ENCODE data around the gene FCAMR. TPM values are rescaled to one million over a fixed set of nuclear protein-coding genes. Genes with fewer than 3 reads are reported as not detected.

The FCAMR gene, protein sequence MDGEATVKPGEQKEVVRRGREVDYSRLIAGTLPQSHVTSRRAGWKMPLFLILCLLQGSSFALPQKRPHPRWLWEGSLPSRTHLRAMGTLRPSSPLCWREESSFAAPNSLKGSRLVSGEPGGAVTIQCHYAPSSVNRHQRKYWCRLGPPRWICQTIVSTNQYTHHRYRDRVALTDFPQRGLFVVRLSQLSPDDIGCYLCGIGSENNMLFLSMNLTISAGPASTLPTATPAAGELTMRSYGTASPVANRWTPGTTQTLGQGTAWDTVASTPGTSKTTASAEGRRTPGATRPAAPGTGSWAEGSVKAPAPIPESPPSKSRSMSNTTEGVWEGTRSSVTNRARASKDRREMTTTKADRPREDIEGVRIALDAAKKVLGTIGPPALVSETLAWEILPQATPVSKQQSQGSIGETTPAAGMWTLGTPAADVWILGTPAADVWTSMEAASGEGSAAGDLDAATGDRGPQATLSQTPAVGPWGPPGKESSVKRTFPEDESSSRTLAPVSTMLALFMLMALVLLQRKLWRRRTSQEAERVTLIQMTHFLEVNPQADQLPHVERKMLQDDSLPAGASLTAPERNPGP
- not detected for total RNA-seq
- long read RNA-seq = 0 reads

DNA sequence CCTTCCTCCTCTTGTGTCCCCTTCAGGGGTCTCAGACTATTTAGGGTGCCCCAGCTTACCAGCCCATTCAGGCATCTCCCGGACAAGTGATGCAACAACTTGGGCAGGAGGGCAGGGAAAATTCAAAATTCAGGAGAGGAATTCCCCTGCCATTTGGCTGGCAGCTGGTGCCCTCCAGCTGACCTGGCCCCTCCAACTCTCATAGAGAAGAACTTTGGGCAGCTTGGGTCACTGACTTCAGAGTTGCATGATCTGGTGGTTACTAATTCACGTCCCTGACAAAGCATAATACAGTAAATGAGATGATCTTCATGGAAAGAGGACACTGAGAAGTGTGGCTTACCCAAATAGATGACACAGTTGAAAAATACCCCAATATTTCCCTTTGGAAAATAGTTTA is at the start of gene FCAMR:
TSS of gene FCAMR (minus strand) at position 15 of the 400 bp plus-strand sequence. CDS start 335 bp downstream, outside the sequence.
- ATAC-seq (no peak), DNase-seq (no peak)
- intact Hi-C loops (cut with micrococcal nuclease) = no loop called here

DNA sequence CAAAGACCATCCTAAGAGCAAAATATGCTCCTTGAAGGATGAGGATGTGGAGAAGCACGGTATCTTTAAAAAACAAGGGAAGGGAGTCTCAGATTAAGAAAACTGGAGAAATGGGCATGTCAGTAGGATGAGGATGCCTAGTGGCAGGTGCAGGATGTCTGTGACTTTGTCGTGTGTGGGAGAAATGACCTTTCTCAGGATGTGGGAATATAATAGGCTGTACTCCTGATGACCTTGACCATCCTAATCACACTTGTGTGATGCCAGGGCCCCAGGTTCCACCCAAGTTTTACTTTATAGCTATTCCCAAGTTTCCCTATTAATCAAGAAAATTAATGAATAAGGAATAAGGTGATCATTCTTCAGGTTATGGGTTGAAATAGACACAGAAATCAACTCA is 49.4 kb upstream of the FCAMR start:
- ATAC-seq (no peak), DNase-seq (no peak)
- intact Hi-C loops (cut with micrococcal nuclease) = no loop called here

DNA sequence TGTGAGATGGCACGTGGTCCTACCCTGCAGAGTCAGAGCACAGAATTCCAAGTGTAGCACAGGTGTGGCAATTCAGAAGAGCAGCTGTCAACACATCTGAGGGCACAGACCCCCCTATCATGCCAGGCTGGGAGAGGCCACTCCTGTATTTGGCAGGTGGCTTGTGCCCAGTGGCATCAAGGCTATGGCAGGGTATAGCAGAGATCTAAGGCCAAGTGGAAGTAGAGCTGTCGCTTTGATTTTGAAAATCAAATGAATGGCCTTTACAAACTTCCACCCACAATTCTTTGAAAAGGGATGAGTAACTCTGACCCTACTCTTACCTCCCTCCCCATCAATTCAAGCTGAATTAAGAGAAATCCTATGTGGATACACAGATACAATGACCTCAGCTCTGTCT is 48.9 kb upstream of the FCAMR start:
- intact Hi-C loops (cut with micrococcal nuclease) = no loop called here
- no peak for ATAC-seq
- no peak for DNase-seq

DNA sequence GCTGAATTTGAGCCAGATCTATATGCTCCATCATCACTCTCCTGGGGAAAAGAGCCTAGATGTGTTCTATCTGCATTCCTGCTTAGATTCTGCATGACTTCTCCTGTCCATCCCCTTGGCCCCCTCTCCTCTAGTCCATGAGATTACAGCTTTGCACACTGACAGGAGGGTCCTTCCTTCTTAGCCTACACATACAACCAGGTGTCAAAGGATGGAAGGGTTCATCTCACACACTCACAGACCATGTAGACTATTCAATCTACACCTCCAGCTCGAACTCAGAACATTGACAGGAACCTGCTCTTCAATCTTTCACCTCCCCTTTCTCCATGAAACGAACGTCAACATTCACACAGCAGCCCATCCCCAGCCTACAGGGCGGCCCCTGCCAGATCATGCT is 48.4 kb upstream of the FCAMR start:
- ATAC-seq (no peak), DNase-seq (no peak)
- intact Hi-C loops (cut with micrococcal nuclease) = no loop called here

DNA sequence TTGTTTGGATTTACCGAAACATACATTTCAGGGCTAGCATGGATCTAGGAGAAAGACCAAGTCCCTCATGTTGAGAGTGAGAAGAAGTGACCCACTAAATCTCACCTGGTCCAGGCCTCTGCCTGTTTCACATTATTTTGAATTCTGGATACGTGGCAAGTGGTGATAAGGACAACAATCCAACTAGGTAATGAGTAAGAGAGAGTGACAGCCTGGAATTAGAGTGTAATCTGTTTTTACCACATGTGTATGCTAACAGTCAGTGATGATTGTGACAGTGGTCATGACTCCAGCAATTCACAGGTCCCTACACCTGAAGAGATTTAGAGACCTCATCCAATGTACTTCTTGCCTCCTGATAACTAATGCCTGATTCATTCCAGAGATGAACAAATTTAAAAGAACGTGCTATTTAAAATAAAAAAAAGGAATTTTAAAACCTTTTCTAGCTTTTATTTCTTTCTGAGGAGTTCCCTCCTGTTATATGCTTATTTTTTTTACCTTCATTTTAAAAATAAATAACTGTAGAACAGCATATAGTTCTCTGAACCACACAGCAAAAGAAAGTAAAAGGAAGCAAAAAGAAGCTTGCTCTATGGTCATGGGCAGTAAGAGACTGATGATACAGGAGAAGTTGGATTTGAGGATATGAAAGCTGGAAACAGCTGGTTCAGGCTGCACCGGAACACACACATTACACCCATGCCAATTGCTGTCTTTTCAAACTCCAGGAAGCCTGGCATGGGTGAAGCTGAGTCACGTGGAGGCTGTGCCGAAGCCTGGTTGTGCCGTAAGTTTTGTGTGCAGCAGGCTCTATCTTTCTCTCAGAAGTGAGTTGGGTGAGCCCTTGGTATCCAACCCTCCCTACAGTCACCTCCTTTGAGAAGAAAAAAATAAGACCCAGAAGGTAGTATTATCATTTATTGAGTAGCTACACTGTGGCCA is 47.6 kb upstream of the FCAMR start:
- DNase-seq = no peak

DNA sequence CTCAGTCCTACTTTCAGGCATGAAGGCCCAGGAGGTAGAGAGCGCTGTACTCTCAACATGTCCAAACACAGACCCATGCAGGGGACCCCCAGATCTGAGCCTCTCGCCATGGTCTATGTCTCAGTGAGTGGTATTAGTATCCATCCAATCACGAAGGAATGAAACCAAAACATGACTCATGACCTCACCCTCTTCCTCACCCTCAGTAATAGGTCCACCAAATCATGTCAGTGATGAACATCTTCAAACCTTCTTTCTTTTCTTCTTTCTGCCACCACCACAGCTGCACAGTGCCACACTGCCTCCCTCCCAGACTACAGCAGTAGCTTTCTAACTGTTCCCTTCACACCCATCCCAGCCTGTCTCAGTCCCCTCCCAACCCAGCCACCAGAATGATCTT is 45.5 kb upstream of the FCAMR start:
- intact Hi-C loops (cut with micrococcal nuclease) = no loop called here
- DNase-seq (no peak), ATAC-seq (no peak)

More for the DNA sequence above, 47.6 kb upstream of the FCAMR start:
- ATAC-seq = peak; percentile 61
- intact Hi-C loops (cut with micrococcal nuclease) = no loop called here

DNA sequence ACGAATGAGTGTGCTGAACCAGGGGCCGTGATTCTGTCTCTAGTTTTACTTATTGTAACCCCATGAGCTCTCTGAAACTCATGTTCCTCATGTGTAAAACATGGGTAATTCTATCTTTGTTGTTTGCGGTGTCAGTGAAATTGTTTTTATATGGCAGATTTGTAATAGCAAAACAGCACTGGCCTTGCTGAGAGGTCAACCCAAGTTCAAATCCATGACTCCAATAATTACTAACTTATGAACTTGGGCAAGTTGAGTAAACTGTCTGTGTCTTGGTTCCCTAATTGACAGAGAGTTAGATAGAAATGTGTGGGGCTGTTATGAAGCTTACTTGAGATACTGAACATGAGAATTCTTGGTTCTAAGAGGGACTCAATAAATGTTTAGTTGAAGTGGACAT is 44.5 kb upstream of the FCAMR start:
- ATAC-seq = no peak
- no peak for DNase-seq
- intact Hi-C loops (cut with micrococcal nuclease) = no loop called here

DNA sequence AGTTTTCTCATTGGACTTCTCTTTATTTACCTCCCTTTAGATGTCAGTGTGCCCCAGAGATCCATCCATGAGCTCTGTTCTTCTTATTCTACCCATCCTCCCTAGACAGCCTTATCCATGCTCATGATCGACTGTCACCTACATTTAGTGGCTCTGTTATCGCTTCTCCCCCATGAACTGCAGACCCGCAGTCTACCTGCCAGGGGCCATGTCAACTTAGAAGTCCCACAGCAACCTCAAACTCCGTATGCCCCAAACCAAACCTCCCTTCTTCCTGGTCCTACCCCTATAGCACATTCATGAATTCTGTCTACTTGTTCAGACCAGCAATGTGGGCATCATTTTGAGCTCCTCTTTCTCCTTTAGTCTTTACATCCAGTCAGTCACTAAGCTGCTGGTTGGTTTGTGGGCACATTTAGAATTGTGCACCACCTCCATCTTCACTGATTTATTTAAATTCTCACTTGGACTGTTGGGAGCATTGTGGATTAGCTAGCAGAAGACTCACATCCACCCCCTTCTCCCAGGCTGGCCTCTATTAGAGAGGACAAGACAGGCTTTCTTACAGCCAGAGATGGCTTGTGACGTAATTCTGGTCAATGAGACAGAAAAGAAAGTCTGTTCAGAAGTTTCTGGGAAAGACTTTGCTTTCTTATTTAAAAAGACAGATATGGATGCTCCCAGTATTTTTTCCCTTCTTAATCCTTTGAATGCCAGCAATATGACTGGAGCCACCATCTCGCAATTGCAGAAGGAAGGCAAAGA is 43.2 kb upstream of the FCAMR start:
- DNase-seq = no peak
- no peak for ATAC-seq
- intact Hi-C loops (cut with micrococcal nuclease) = no loop called here

DNA sequence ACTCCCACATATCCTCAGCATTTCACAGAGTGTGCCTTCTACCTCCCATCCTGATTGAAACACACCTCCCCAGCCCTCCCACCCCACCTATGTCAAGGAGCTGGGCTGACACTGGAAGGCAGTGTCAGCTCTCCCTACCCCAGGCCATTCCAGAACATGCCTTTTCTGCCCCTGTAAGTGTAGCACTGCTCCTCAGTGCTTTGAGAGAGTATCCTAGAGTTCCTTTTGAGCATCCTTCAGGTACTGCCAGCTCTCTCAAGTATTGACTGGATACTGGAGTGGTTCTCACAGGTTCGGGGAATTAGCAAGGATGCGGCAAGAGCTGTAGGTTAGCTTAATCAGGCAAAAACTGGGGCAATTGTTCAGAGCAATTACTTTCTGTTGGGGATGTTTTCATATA is 40.5 kb upstream of the FCAMR start:
- intact Hi-C loops (cut with micrococcal nuclease) = no loop called here
- DNase-seq (no peak), ATAC-seq (no peak)

DNA sequence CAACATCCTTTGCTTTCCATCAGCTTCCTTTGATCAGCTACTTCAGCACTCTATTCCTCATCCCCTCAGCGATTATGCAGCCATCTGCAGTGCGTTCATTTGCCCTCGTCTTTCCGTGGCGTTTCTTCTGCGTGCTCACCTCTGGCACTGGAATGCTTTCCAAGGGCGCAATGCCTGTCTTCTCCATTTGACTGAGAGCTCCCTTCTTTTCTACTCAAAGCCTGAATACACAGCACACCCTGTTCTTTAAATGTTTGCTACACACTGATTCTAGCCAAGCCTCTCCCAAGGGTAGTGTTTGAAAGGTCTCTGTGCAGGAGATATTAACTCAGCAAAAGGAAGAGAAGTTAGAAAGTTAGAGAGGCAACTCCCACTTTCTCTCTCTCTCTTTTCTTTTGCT is 39.7 kb upstream of the FCAMR start:
- no peak for DNase-seq
- intact Hi-C loops (cut with micrococcal nuclease) = no loop called here
- ATAC-seq = no peak

DNA sequence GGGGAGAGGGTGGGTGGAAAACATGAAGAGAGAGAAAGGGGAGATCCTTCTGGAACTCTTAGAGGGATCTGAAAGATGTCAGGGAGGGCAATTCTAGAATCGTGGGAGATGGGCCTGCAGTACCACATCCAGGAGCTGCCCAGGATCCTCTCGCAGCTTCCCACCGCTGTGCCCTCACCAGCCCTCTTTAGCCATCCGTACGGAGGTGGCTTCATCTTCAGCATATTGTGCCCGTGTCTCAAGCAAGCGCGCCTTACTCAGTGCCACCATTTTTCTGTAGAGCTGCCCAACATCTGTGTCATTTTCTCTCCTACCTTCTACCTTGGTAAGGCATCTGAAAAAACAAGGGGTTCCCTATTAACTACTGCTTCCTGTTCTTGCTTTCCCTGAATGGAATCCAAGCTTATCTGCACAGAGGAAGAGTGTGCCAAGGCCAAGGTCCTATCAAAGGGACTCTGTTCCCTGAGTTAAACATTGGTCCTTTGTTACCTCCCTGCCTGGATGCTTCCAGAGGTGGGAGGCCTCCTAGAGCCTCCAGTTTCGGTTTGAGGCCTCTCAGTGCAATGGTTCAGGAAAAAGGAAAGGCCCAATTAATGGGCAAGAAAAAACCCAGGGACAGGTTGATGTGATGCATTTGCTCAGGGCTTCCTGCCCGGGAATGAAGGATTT is 39.1 kb upstream of the FCAMR start:
- ATAC-seq = peak; percentile 37
- intact Hi-C loops (cut with micrococcal nuclease) = no loop called here
- no peak for DNase-seq

DNA sequence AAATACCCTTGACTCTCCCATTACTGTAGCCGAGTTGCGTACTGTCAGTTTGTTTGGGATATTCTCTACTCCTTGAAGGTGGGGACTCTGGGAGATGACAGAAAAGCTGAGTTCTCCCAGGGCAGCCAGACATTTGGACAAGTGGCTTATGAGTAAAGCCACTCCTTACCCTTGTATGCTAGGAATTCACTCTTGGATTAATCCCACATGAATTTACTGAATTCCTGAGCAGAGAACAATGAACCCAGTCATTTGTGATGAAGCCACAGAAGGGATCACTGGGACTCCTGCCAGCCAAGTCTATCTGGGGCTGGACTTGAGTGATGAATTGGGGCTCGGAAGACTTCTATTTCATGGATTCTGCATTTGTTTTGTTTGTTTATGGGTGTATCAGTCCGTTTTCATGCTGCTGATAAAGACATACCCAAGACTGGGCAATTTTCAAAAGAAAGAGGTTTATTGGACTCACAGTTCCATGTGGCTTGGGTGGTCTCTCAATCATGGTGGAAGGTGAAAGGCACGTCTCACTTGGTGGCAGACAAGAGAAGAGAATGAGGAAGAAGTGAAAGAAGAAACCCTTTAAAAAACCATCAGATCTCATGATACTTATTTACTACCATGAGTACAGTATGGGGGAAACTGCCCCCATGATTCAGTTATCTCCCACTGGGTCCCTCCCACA is 37.2 kb upstream of the FCAMR start:
- DNase-seq = no peak
- intact Hi-C loops (cut with micrococcal nuclease) = no loop called here
- ATAC-seq = no peak

DNA sequence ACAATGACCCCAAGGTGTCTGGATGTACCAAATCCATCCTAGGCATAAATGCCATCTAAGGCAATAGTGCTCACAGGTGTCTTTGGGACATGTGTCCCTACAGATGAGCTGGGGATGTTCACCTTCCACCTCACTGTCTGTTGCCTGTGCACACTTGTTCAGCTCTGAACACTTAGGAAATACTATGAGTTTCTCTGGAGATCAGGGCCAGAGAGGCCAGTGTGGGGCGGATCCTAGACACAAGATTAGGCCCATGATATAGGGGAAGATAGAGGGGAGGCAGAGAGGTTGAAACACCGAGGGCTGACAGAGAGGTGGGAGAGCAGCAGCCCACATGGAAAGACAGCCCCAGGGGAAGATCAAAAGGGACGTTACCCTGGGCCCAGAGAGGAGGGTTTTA is 36.7 kb upstream of the FCAMR start:
- intact Hi-C loops (cut with micrococcal nuclease) = no loop called here
- DNase-seq = no peak
- no peak for ATAC-seq

DNA sequence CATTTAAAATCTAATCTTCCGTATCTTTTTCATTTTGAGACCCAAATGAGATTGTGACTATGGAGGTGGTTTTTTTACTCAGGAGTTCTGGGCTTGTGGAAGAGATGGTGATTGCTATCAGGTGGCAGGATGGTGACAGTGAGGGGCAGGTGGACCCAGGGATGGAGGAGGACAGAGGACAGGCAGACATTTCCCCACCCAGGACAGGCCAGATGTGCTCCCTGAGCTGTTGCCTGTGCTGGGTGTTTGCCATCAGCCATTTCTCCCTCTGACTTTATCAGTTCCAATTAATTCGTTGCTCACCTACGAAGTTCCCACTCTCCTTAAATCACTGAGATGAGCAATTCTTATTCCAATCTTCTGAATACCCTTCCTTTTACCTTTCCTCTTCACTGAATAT is 35.8 kb upstream of the FCAMR start:
- no peak for ATAC-seq

DNA sequence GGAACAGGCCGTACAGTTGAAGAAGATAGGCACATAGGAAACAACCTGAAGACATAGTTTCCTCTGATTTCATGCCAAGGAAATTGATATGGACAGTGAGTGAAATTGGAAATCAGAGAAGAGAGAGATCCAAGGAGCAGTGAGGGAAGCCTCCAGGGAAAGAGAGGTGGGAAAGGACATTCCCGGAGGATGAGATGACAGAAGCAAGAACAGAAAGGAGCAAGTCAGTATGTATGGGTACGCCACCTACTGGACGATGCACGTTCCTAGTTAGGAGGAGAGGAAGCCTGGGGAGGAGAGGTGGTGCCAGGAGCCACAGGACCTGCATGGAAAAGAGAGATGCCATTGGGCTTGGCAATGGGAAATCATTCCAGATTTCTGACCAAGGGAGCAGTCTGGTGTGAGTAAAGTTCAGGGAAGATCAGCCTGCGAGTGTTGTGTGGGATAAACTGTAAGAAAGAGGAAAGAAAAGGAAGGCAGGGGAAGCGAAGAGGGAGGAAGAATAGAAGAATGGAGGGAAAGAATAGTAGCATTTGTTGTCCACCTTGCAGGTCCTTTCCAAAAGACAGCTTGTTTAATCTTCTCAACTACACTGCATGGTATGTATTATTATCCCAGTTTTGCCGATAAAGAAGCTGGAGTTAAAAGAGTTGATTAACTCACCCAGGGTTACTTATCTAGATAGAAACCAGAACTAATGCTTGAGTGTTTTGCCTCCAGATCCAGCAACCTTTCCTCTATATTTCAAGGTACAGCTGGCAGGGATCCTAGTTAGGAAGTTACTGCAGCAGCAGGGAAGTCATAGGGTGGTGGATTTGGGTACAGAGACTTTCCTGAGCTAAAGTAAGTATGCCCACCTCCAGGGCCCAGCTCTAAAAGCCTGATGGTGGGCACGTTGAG is 34.9 kb upstream of the FCAMR start:
- peak; percentile 81 for ATAC-seq
- no peak for DNase-seq
- intact Hi-C loops (cut with micrococcal nuclease) = no loop called here

More for the DNA sequence above, 35.8 kb upstream of the FCAMR start:
- intact Hi-C loops (cut with micrococcal nuclease) = no loop called here
- DNase-seq = no peak

DNA sequence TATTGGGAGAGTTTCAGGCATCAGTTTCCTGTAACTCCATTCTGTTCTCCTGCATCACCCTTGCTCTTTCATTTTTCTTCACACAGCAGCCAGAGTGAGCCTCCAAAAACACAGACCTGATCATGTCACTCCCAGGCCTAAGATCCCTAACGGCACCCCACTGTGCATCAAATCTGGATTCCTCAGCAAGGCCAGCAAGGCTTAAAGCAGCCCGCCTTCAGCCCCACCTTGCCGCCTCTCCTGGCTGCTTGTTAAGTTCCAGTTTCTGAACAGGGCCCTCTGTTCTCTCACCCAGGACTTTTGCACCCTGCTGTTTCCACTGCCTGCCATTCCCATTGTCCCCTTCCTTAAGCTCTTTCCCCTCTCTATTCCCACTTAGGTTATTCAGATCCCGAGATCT is 33.0 kb upstream of the FCAMR start:
- DNase-seq (no peak), ATAC-seq (no peak)
- intact Hi-C loops (cut with micrococcal nuclease) = no loop called here

DNA sequence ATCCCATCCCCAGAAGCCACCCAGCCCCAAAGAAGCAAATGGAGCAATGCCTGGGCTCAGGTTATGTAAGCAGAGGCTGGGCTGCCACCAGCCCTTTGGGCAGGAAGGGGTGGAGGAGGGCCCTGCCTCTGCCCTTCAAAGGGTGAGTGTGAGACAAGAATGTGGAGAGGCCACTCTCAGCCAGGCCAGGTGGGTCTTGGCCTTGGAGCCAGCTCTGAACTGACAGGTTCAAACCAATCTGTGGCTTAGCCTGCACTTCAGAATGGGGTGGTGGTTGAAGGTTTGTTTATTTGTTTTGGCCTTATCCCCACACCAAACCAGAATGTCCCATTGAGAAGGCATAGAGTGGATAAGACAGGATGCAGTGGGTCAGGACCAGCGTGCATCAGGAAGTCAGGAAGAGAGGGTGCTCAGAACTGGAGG is 32.5 kb upstream of the FCAMR start:
- DNase-seq (no peak), ATAC-seq (no peak)
- intact Hi-C loops (cut with micrococcal nuclease) = no loop called here

All from left ventricle myocardium superior (tissue), 1 donor.